OCI-M2 (cell line): Measurements from ENCODE around the gene MAP4.
"Not testable (repeated sequence)": the region's sequence is repeated elsewhere in the genome, so short reads cannot be mapped to it uniquely, and the experiment has no call there.

Source experiments
- DNase-seq: peaks from one replicate; lab custom pipeline; 2025; ENCODE audit not compliant: unreplicated experiment; lab: John Stamatoyannopoulos, UW

MAP4 gene

DNA sequence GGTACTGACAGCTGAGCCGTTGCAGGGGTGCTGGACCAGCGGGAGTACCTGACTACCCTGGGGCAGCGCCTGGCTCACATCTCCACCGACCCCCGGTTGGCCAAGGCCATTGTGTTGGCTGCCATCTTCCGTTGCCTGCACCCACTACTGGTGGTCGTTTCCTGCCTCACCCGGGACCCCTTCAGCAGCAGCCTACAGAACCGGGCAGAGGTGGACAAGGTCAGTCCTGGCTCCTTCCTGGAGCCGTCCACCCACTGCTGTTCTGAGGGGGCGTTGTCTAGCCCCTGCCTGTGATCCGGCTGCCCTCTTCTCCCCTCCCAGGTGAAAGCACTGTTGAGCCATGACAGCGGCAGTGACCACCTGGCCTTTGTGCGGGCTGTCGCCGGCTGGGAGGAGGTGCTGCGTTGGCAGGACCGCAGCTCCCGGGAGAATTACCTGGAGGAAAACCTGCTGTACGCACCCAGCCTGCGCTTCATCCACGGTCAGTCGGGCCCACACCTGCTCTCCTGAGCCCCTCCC, 167.6 kb downstream of the MAP4 start:
- no peak for DNase-seq

DNA sequence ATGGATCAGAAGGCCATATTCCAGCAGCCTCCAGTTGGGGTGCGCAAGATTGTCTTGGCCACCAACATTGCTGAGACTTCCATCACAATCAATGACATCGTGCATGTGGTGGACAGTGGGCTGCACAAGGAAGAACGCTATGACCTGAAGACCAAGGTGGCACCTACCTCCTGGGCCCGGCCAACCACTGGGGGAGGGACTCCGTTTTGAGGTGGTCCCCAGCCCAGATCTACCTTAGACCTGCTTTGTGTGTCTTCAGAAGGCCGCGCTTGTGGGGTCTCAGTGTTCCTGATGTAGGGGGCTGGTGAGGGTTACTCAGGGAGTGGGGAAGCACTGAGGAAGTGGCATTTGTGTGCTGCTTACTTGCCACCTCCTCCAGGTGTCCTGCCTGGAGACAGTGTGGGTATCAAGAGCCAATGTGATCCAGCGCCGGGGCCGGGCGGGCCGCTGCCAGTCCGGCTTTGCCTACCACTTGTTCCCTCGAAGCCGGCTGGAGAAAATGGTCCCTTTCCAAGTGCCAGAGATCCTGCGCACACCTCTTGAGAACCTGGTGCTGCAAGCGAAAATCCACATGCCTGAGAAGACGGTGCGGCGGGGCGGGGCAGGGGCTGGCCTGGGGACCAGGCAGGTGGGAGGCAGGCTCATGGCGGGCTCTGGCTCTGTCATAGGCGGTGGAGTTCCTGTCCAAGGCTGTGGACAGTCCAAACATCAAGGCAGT, 168.3 kb downstream of the MAP4 start:
- DNase-seq: no peak

GRCh38 chr3:47847260-47847659, 169.0 kb downstream of the MAP4 start:
- no peak for DNase-seq

- DNase-seq: no peak
Observed at GRCh38 chr3:47846880-47847248, 169.4 kb downstream of the MAP4 start.

DNA sequence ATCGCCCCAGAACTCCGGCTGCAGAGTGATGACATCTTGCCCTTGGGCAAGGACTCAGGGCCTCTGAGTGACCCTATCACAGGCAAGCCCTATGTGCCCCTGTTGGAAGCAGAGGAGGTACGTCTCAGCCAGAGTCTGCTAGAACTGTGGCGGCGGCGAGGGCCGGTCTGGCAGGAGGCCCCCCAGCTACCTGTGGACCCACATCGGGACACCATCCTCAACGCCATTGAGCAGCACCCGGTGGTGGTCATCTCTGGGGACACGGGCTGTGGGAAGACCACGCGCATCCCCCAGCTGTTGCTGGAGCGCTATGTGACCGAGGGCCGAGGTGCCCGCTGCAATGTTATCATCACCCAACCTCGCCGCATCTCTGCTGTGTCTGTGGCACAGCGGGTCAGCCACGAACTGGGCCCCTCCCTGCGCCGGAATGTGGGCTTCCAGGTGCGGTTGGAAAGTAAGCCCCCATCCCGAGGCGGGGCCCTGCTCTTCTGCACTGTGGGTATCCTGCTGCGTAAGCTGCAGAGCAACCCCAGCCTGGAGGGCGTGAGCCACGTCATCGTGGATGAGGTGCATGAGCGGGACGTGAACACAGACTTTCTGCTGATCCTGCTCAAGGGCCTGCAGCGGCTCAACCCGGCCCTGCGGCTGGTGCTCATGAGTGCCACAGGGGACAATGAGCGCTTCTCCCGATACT, 169.9 kb downstream of the MAP4 start:
- no peak for DNase-seq

DNA sequence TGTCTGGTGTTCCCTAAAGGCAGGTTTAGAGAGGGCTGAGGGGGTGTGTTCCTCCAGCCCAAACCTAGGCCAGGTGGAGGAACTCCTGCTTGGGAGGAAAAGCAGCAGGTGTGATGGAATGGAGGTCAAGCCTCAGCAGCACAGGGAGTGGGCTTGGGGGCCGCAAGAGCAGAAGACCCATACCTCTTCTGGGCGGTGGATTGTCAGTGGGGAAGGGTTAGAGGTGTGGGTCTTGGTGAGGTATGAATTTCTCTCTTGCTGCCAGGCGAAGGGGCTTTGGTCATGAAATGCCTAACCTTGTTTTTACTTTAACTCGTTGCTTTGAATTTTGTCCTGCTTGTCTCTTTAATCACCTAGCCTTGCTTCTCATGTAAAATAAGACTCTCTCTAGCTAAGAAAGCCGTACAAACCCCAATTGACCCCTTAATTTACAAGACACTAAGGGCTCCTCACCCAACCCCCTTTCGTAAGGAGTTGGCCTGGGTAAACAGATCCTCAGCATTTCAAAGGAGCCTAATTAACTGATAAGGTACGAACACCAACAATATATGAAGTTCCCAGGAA, 174.3 kb downstream of the MAP4 start:
- DNase-seq: no peak

- DNase-seq: no peak
Observed at GRCh38 chr3:47838503-47838902, 177.7 kb downstream of the MAP4 start.

- DNase-seq: no peak
Observed at GRCh38 chr3:47836986-47837385, 179.2 kb downstream of the MAP4 start.

DNA sequence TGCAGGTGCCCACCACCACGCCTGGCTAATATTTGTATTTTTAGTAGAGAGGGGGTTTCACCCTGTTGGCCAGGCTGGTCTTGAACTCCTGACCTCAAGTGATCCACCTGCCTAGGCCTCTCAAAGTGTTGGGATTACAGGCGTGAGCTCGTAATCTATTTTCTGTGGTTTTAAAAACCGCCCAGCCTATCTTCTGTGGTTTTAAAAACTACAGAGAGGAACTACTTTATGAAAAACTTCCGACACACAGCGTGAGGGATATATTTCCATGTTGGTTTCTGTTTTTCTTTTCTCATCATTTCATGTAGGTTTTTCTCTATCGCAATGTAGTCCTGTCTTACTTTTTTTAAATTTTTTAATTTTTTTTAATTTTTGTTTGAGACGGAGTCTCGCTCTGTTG, 186.7 kb downstream of the MAP4 start:
- DNase-seq: not testable (repeated sequence)

- no peak for DNase-seq
Observed at GRCh38 chr3:47825590-47825989, 190.6 kb downstream of the MAP4 start.

DNA sequence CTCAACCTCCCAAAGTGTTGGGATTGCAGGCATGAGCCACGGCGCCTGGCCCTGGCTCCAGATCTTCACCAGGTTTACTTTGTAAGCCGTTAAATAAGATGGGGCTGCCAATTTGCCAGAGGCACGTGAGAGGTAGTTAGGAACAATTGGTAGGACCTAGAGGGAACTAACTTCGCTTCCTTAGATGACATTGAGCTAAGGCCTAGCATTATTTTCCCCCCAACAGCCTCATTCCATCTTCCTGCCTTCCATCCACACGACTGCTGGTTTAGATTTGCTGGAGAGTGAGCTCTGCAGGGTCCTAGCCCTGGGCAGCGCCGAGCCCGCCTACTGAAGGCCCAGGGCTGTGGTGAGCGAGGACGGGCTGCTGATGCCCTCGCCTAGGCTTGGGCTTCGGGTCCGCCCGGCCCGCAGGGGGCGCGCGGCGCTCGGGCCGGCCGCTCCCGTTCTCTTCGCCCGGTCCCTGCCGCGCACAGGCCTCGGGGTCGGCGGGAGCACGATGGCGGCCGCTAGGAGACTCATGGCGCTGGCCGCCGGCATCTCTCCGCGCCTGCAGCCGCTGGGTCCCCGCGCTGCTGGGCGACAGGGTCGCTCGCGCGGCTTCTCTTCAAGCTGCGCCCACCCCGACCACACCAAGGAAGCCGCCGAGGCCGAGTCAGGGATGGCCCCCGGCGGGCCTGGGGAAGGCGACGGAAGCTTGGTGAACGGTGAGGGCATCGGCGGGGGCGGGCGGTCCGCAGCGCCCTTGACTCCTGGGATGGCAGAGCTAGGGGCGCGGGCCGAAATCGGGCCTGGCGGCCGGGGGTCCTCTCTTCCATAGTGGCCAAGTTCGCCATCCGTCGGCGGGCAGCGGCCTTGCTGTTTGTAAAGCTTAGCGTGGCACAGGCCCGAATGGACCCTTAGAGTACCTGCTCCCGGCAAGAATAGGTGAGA, 191.4 kb downstream of the MAP4 start:
- DNase-seq: peak; percentile 14

GRCh38 chr3:47817609-47818008, 198.6 kb downstream of the MAP4 start:
- DNase-seq: no peak

DNA sequence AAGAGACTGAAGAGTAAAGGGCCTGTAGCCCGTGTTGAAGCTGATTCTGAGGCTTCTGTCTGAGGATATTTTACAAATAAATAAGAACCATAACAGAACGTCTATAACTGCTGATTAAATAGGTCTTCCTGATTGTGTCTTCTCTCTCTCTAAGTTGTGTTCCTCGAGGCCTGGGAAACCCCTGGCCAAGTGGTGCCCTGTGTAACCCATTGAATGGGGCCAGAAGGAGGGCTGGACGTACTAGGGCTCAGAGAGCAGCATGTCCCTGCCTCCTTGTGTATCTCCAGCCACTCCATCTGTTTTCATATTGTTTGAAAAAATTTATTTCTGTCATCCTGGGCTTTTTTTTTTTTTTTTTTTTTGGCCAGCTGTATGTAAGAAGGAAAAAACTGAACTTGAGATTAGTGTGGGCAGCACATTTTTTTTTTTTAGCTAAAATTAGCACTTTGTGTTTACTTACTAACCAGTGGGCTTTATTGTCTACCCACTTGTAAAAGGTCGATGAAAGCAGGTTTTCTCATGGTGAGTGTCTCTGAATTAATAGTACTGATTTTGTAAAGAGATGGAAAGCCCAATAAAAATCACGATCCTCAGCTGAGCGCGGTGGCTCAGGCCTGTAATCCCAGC, 202.6 kb downstream of the MAP4 start:
- DNase-seq: no peak

GRCh38 chr3:47804577-47804976, 211.6 kb downstream of the MAP4 start:
- no peak for DNase-seq

DNA sequence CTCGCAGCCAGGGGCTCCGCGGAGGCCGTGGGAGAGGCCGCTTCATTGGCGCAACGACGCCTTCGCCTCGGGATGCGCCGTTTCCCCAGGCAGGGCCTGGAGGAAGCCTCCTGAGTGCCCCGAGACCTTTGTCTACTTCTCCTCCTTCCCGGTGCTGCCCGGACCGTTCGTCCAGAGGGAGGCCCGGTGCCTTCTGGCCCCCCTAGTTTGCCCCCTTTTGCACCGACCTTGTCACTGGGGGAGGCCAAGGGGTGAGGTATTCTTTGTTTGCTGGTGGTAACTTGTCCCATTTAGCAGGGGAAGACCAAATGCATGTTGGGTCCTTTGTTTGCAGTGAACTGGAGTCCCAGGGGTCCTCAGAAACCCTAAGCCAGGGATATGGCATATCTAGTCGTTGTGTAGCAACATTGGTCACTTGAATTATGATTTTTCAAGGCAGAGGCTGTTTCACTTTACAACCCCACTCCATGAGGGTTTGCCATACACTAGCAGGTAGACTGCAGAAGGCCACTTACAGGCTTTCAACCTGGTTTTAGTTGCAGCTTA, 212.7 kb downstream of the MAP4 start:
- DNase-seq: no peak

DNA sequence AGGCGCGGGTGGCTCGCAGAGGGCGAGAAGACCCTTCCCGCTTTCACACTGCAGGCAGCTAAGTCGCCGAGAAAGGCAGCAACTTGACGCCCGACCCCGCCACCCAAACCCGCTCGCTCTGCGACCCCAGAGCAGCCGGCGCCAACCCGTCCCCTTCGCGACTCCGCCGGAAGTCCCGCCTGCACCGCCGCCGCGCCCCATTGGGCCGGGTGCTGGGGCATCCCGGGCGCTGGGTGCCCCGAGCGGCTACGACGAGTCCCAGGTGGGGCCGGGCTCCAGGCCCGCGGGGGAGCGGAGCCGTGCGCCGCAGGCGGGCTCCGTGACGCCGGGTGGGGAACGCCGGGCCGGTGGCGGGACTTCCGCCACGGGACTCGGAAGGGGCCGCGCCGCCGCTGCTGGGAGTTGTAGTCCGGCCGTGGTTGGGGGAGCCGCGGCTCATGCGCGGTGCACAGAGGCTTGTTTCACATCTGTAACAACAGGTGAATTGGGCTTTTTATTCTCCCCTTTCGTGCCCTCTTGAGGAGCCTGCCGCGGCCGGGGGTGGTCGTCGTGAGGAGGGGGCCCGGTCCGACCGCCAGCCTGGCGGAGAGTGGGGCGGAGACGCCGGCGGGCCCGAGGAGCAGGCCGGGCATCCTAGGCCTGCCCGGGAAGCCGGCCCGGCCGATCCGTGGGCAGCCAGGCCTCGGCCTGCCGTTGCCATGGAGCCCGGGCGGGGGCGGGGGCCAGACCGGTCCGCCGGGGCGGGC, 213.3 kb downstream of the MAP4 start, which contains the start of gene DHX30:
Gene DHX30 (plus strand): TSS at position 405 of the 746 bp plus-strand sequence. CDS start 7,546 bp downstream, outside the sequence.
- DNase-seq: no peak
